ENCODE data around the gene VAV3.

The VAV3 gene

GRCh38 chr1:107548276-107548675, 416.7 kb downstream of the VAV3 start:
- H3K27me3 Mint-ChIP-seq: no peaks in the 10 kb centered on the region
- no peak overlapping the region for H3K27ac Mint-ChIP-seq
- ATAC-seq (replicated peaks) (no peak), DNase-seq (no peak)
- no peaks in the 10 kb centered on the region for H3K9me3 Mint-ChIP-seq
- H3K36me3 Mint-ChIP-seq: no peaks in the 10 kb centered on the region
- H3K4me1 Mint-ChIP-seq: no peaks in the 10 kb centered on the region
- no peak overlapping the region for H3K4me3 Mint-ChIP-seq

- Mint-ChIP-seq H3K27ac (no peak overlapping the region), H3K36me3 (no peaks in the 10 kb centered on the region), H3K9me3 (no peaks in the 10 kb centered on the region), H3K4me1 (no peaks in the 10 kb centered on the region), H3K4me3 (no peak overlapping the region), H3K27me3 (no peaks in the 10 kb centered on the region)
- no peak for ATAC-seq (replicated peaks)
- DNase-seq: no peak
These were observed 417.4 kb downstream of the VAV3 start for GRCh38 chr1:107547363-107548155.

GRCh38 chr1:107546576-107546975, 418.4 kb downstream of the VAV3 start:
- H3K27me3 Mint-ChIP-seq: no peaks in the 10 kb centered on the region
- no peaks in the 10 kb centered on the region for H3K9me3 Mint-ChIP-seq
- no peaks in the 10 kb centered on the region for H3K36me3 Mint-ChIP-seq
- no peak overlapping the region for H3K4me3 Mint-ChIP-seq
- no peak for DNase-seq
- H3K27ac Mint-ChIP-seq: no peak overlapping the region
- H3K4me1 Mint-ChIP-seq: no peaks in the 10 kb centered on the region
- no peak for ATAC-seq (replicated peaks)

DNA sequence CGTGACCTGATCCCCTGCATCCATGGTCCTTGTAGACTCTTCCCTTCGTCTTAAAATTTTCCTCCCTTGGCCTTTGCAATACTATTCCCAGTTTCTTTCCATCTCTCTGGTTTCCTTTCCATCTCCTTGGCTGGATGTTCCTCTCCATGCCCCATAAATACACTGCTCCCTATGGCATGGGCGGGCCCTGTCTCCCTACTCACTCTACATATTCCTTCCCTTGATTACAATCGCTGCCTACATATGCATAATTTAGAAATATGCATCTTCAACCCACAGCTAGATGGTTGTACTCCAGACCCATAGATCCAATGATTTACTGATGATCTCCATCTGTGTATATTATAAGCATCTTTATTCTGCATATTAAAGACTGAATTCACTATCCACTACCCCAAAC, 419.1 kb downstream of the VAV3 start:
- no peak overlapping the region for H3K27ac Mint-ChIP-seq
- no peaks in the 10 kb centered on the region for H3K4me1 Mint-ChIP-seq
- H3K4me3 Mint-ChIP-seq: no peak overlapping the region
- no peaks in the 10 kb centered on the region for H3K36me3 Mint-ChIP-seq
- ATAC-seq (replicated peaks): no peak
- no peaks in the 10 kb centered on the region for H3K9me3 Mint-ChIP-seq
- no peaks in the 10 kb centered on the region for H3K27me3 Mint-ChIP-seq
- DNase-seq: no peak

- Mint-ChIP-seq H3K4me1 (no peaks in the 10 kb centered on the region), H3K9me3 (no peaks in the 10 kb centered on the region), H3K4me3 (no peak overlapping the region), H3K27ac (no peak overlapping the region), H3K27me3 (peaks cover 0 to 5% of the 10 kb centered on the region in 2 donors), H3K36me3 (no peaks in the 10 kb centered on the region)
- ATAC-seq (replicated peaks): no peak
- no peak for DNase-seq
These were observed 419.9 kb downstream of the VAV3 start for GRCh38 chr1:107545056-107545577.

DNA sequence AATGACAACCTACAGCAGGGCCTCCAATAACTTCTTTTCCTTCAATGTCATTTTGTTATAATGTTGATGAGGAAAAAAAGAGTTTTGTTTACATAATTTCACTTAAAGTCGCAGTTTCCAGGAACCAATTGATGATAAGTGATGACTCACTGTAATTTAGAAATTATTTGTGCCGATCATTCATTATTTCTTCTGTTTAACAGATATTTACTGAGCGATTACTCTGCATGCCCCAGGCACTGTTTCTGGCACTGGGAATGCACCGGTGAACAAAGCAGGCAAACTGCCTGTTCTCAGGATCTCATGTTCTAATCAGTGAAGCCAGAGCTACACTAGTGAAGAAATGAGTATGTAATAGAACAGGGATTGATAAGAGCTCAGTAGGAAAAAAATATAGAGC, 420.7 kb downstream of the VAV3 start:
- Mint-ChIP-seq H3K27me3 (peaks cover 0 to 5% of the 10 kb centered on the region in 2 donors), H3K36me3 (no peaks in the 10 kb centered on the region), H3K9me3 (no peaks in the 10 kb centered on the region), H3K4me3 (no peak overlapping the region), H3K27ac (no peak overlapping the region), H3K4me1 (no peaks in the 10 kb centered on the region)
- DNase-seq (no peak), ATAC-seq (replicated peaks) (no peak)

DNA sequence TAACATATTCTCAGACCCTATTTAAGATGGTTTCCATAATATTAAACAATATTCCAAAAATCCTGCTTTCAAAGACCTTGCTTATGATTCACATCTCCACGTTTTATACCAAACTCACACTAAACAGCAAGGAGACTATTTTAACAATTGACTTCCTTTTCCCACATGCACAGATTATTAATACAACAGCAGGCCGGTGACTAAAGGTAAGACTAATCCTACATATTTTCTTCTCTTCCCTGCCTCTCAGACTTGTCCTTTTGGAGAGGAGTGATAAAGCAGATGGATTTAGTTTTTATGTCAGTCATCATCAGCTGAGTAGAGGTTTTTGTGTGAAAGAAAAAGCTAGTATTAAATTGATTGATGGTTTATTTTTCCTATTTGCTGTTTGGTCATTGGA, 423.6 kb downstream of the VAV3 start:
- Mint-ChIP-seq H3K9me3 (no peaks in the 10 kb centered on the region), H3K27ac (no peak overlapping the region), H3K4me3 (no peak overlapping the region), H3K27me3 (peaks cover 0 to 5% of the 10 kb centered on the region in 2 donors), H3K36me3 (no peaks in the 10 kb centered on the region), H3K4me1 (peaks cover 3 to 4% of the 10 kb centered on the region in 2 donors)
- DNase-seq: no peak
- no peak for ATAC-seq (replicated peaks)

DNA sequence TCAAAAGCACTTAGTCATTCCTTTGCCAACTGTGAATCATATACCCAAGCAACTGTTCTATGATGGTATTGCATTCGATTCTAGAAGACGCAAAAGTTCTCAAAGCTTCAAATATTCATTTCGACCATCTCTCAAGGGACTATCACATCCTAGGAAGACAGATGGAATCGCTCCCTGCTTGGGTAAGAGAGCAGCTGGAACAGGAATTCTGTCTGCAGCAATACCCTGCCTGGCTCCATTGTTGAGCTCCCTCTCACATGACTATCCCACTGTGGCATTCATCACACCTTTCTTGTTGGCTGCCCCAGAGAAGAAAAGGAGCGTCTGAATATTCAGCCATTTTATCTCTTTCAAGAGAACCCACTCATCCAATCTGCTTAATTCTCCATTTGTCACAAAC, 426.5 kb downstream of the VAV3 start:
- Mint-ChIP-seq H3K36me3 (no peaks in the 10 kb centered on the region), H3K27me3 (peaks cover 0 to 5% of the 10 kb centered on the region in 2 donors), H3K4me1 (peaks cover 8 to 17% of the 10 kb centered on the region in 2 donors), H3K4me3 (no peak overlapping the region), H3K27ac (no peak overlapping the region), H3K9me3 (no peaks in the 10 kb centered on the region)
- ATAC-seq (replicated peaks) (no peak), DNase-seq (no peak)

DNA sequence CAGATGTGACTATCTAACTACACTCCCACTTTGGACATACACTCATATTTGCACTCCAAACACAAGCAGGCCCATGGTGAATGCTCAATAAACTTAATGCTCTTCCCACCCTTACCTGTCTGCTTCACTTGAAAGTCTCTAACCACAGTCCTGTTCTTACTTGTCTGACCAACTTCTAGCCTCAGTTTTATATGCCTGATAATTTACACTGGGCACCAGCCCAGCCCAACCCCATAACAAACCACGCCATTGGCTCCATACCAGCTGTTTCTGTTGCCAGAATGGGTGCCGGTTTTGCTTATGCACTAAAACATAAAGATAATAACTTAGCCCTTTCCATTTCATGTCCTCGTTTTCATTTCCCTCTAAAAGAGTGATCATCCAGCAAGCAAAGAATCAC, 428.7 kb downstream of the VAV3 start:
- Mint-ChIP-seq H3K9me3 (no peaks in the 10 kb centered on the region), H3K27me3 (peaks cover 0 to 5% of the 10 kb centered on the region in 2 donors), H3K4me1 (peaks cover 8 to 17% of the 10 kb centered on the region in 2 donors), H3K4me3 (peak overlapping the region in 1 of 2 donors; percentile 15), H3K27ac (no peak overlapping the region), H3K36me3 (no peaks in the 10 kb centered on the region)
- peak; percentile 57 to 66 for ATAC-seq (replicated peaks)
- DNase-seq: no peak

DNA sequence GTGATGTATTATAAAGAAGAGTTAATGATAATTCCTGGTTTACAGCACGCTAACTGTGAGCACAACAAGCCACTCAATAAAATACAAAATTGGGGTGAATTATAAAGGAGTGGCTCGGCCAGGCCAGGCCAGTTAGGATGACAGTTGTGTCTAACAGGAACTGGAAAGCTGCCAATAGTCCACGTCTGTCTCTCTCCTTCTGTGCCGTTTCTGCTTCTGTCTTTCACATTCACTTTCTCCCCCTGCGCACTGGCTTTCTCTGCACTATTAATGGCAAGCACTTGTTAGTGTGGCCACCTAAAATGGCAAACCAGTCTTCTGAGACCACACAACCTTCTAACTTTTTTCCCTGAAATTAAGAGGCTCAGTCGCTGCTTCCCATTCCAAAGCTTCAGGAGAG, 429.9 kb downstream of the VAV3 start:
- no peak overlapping the region for H3K4me3 Mint-ChIP-seq
- ATAC-seq (replicated peaks): peak; percentile 42 to 55
- no peaks in the 10 kb centered on the region for H3K9me3 Mint-ChIP-seq
- H3K27ac Mint-ChIP-seq: no peak overlapping the region
- H3K36me3 Mint-ChIP-seq: no peaks in the 10 kb centered on the region
- no peak for DNase-seq
- H3K27me3 Mint-ChIP-seq: no peaks in the 10 kb centered on the region
- H3K4me1 Mint-ChIP-seq: peaks cover 8 to 17% of the 10 kb centered on the region in 2 donors

- DNase-seq: no peak
- no peak overlapping the region for H3K27ac Mint-ChIP-seq
- H3K36me3 Mint-ChIP-seq: no peaks in the 10 kb centered on the region
- peaks cover 8 to 17% of the 10 kb centered on the region in 2 donors for H3K4me1 Mint-ChIP-seq
- no peaks in the 10 kb centered on the region for H3K27me3 Mint-ChIP-seq
- no peak for ATAC-seq (replicated peaks)
- H3K4me3 Mint-ChIP-seq: no peak overlapping the region
- H3K9me3 Mint-ChIP-seq: no peaks in the 10 kb centered on the region
These were observed 430.3 kb downstream of the VAV3 start for GRCh38 chr1:107534632-107535031.

- no peaks in the 10 kb centered on the region for H3K27me3 Mint-ChIP-seq
- ATAC-seq (replicated peaks): no peak
- H3K4me1 Mint-ChIP-seq: peaks cover 8 to 17% of the 10 kb centered on the region in 2 donors
- H3K36me3 Mint-ChIP-seq: no peaks in the 10 kb centered on the region
- H3K9me3 Mint-ChIP-seq: no peaks in the 10 kb centered on the region
- DNase-seq: no peak
- no peak overlapping the region for H3K4me3 Mint-ChIP-seq
- no peak overlapping the region for H3K27ac Mint-ChIP-seq
These were observed 431.5 kb downstream of the VAV3 start for GRCh38 chr1:107533436-107533835.

GRCh38 chr1:107532318-107532717, 432.7 kb downstream of the VAV3 start:
- Mint-ChIP-seq H3K4me3 (no peak overlapping the region), H3K4me1 (peaks cover 8 to 23% of the 10 kb centered on the region in 2 donors), H3K9me3 (no peaks in the 10 kb centered on the region), H3K27me3 (no peaks in the 10 kb centered on the region), H3K27ac (no peak overlapping the region), H3K36me3 (no peaks in the 10 kb centered on the region)
- ATAC-seq (replicated peaks): no peak
- no peak for DNase-seq

GRCh38 chr1:107531065-107531908, 433.7 kb downstream of the VAV3 start:
- Mint-ChIP-seq H3K4me3 (no peak overlapping the region), H3K4me1 (peaks cover 4 to 18% of the 10 kb centered on the region in 2 donors), H3K27me3 (no peaks in the 10 kb centered on the region), H3K9me3 (no peaks in the 10 kb centered on the region), H3K36me3 (no peaks in the 10 kb centered on the region), H3K27ac (no peak overlapping the region)
- ATAC-seq (replicated peaks) (no peak), DNase-seq (no peak)

GRCh38 chr1:107530543-107530942, 434.4 kb downstream of the VAV3 start:
- Mint-ChIP-seq H3K9me3 (no peaks in the 10 kb centered on the region), H3K36me3 (no peaks in the 10 kb centered on the region), H3K27ac (no peak overlapping the region), H3K4me1 (peaks cover 3 to 12% of the 10 kb centered on the region in 2 donors), H3K27me3 (no peaks in the 10 kb centered on the region), H3K4me3 (no peak overlapping the region)
- no peak for DNase-seq
- ATAC-seq (replicated peaks): no peak
